Aorta (tissue), 5 donors: ENCODE measurements around the gene CHN2. TPM values are rescaled to one million over a fixed set of nuclear protein-coding genes. Genes with fewer than 3 reads are reported as not detected.

Experiments
- ATAC-seq: fragments of 200-7000 bp; cut with Tn5 transposase; one replicate; pipeline ENCODE4 v1.9.1; 2022; ENCODE audit warnings: moderate library complexity; ENCODE audit not compliant: low FRiP score
- DNase-seq, 2 donors: peaks; one replicate each; pipeline ENCODE4 v3.0.0-alpha.2; 2020
- H3K27ac ChIP-seq, 2 donors: one replicate each; pipeline ENCODE4 v1.5.1; 2013; ENCODE audit warnings: low read length in 2 of 2, mild to moderate bottlenecking in 2 of 2, moderate library complexity in 2 of 2, control low read depth in 1 of 2, inconsistent platforms in 1 of 2, low read depth in 1 of 2
- H3K27me3 ChIP-seq, 2 donors: one replicate each; pipeline ENCODE4 v1.6.1; 2013; ENCODE audit warnings: control low read depth in 1 of 2, low read length in 1 of 2, mild to moderate bottlenecking in 1 of 2, moderate library complexity in 1 of 2; ENCODE audit not compliant: insufficient read depth in 2 of 2, control insufficient read depth in 1 of 2
- H3K36me3 ChIP-seq, 2 donors: one replicate each; pipeline ENCODE4 v1.6.1; 2013; ENCODE audit warnings: control low read depth in 1 of 2, low read length in 1 of 2, mild to moderate bottlenecking in 1 of 2; ENCODE audit not compliant: insufficient read depth in 2 of 2, control insufficient read depth in 1 of 2
- H3K4me1 ChIP-seq, 2 donors: one replicate each; pipeline ENCODE4 v1.6.1; 2013; ENCODE audit warnings: low read length in 2 of 2, control low read depth in 1 of 2, mild to moderate bottlenecking in 1 of 2, moderate library complexity in 1 of 2; ENCODE audit not compliant: insufficient read depth in 2 of 2, control insufficient read depth in 1 of 2
- H3K4me3 ChIP-seq, 2 donors: one replicate each; pipeline ENCODE4 v1.5.1; 2013; ENCODE audit warnings: low read length in 2 of 2, control low read depth in 1 of 2, mild to moderate bottlenecking in 1 of 2
- H3K9me3 ChIP-seq: one replicate; pipeline ENCODE4 v1.6.1; 2013; ENCODE audit warnings: mild to moderate bottlenecking, low read length; ENCODE audit not compliant: control insufficient read depth
- WGBS, 2 donors: extraction: QIAGEN DNeasy Blood & Tissue Kit; methylation state at CpG; one replicate each; pipeline ENCODE4 v1.1.7; 2013; 5-methylcytosine and 5-hydroxymethylcytosine counted together
- intact Hi-C, 2 donors: fragments of 100-400 bp; cut with DNase I; formaldehyde crosslinking; loops; one replicate each; pipeline versions ENCODE4 v1.14.2 to v1.15.0; 2022
- polyA plus RNA-seq, 2 donors: library from polyadenylated mRNA; stranded (reverse); fragments of 200-250 nt; gene quantifications; one replicate each; pipeline ENCODE4 v1.2.3, GENCODE V29; 2013
- total RNA-seq, 2 donors: library from RNA; stranded (reverse); fragmentation: NEBNext Ultra II Directional; extraction: Animal tissue kit (Norgen Biotek cat#: 25700); gene quantifications; one replicate each; pipeline ENCODE4 v1.2.1, GENCODE V29; 2021
- donor health status: healthy with polysubstance abuse.
- donor health status: Bipolar disorder and iron deficiency.
- donor health status: DM: no; HTN: no; CAD: no.
- donor health status: DM: no; HTN: no; CAD: no.
- donor health status: DM: yes; HTN: yes; CAD: no.

Gene CHN2
- total and polyA plus RNA-seq, 4 donors: 0.61 to 23.2 (median 14.8) TPM

- H3K4me3 ChIP-seq: no peak overlapping the region
- WGBS, 2 donors: 87 to 95% methylated on average over 7 of the region's 7 CpGs
- H3K9me3 ChIP-seq: no peaks in the 10 kb centered on the region
- H3K27ac ChIP-seq: no peak overlapping the region
- H3K4me1 ChIP-seq: no peaks in the 10 kb centered on the region
- no peak for DNase-seq
- no peaks in the 10 kb centered on the region for H3K36me3 ChIP-seq
- peaks cover 0 to 4% of the 10 kb centered on the region in 2 donors for H3K27me3 ChIP-seq
- intact Hi-C loops: no loop called here
- ATAC-seq: no peak
These were observed 160.8 kb downstream of the CHN2 start for GRCh38 chr7:29355388-29355787.

GRCh38 chr7:29356631-29357030, 162.1 kb downstream of the CHN2 start:
- Histone ChIP-seq H3K9me3 (no peaks in the 10 kb centered on the region), H3K36me3 (no peaks in the 10 kb centered on the region), H3K4me3 (no peak overlapping the region), H3K27ac (no peak overlapping the region), H3K27me3 (peaks cover 0 to 4% of the 10 kb centered on the region in 2 donors), H3K4me1 (no peaks in the 10 kb centered on the region)
- no peak for DNase-seq
- intact Hi-C loops: no loop called here
- no peak for ATAC-seq
- WGBS, 2 donors: 84 to 94% methylated on average over 9 of the region's 9 CpGs

GRCh38 chr7:29359482-29360093, 165.0 kb downstream of the CHN2 start:
- Histone ChIP-seq H3K4me1 (no peaks in the 10 kb centered on the region), H3K27me3 (peaks cover 0 to under 1% of the 10 kb centered on the region in 2 donors), H3K9me3 (no peaks in the 10 kb centered on the region), H3K27ac (no peak overlapping the region), H3K4me3 (no peak overlapping the region), H3K36me3 (no peaks in the 10 kb centered on the region)
- DNase-seq (no peak), ATAC-seq (no peak)
- intact Hi-C loops: no loop called here
- WGBS, 2 donors: 70 to 81% methylated on average over 4 of the region's 4 CpGs

GRCh38 chr7:29360633-29361625, 166.4 kb downstream of the CHN2 start:
- no peaks in the 10 kb centered on the region for H3K36me3 ChIP-seq
- DNase-seq: no peak
- intact Hi-C loops: no loop called here
- no peaks in the 10 kb centered on the region for H3K4me1 ChIP-seq
- 40 to 44% methylated on average over 13 of the region's 13 CpGs for WGBS, 2 donors
- no peaks in the 10 kb centered on the region for H3K27me3 ChIP-seq
- H3K27ac ChIP-seq: no peak overlapping the region
- no peak for ATAC-seq
- no peak overlapping the region for H3K4me3 ChIP-seq
- no peaks in the 10 kb centered on the region for H3K9me3 ChIP-seq

GRCh38 chr7:29362380-29362779, 167.8 kb downstream of the CHN2 start:
- H3K4me1 ChIP-seq: no peaks in the 10 kb centered on the region
- WGBS, 2 donors: 93 to 97% methylated on average over 2 of the region's 2 CpGs
- no peak overlapping the region for H3K27ac ChIP-seq
- intact Hi-C loops: no loop called here
- no peak overlapping the region for H3K4me3 ChIP-seq
- ATAC-seq (no peak), DNase-seq (no peak)
- no peaks in the 10 kb centered on the region for H3K36me3 ChIP-seq
- H3K27me3 ChIP-seq: no peaks in the 10 kb centered on the region
- H3K9me3 ChIP-seq: no peaks in the 10 kb centered on the region

GRCh38 chr7:29363636-29364425, 169.3 kb downstream of the CHN2 start:
- no peak for DNase-seq
- Histone ChIP-seq H3K27me3 (no peaks in the 10 kb centered on the region), H3K9me3 (no peaks in the 10 kb centered on the region), H3K36me3 (no peaks in the 10 kb centered on the region), H3K4me1 (no peaks in the 10 kb centered on the region), H3K4me3 (no peak overlapping the region), H3K27ac (no peak overlapping the region)
- no peak for ATAC-seq
- intact Hi-C loops: no loop called here
- 96 to 97% methylated on average over 3 of the region's 3 CpGs for WGBS, 2 donors

GRCh38 chr7:29364661-29365060, 170.1 kb downstream of the CHN2 start:
- H3K4me1 ChIP-seq: no peaks in the 10 kb centered on the region
- H3K27me3 ChIP-seq: no peaks in the 10 kb centered on the region
- 87 to 89% methylated on average over 1 of the region's 1 CpG for whole genome bisulfite sequencing, 2 donors
- ATAC-seq: no peak
- no peak overlapping the region for H3K4me3 ChIP-seq
- no peaks in the 10 kb centered on the region for H3K9me3 ChIP-seq
- no peaks in the 10 kb centered on the region for H3K36me3 ChIP-seq
- H3K27ac ChIP-seq: no peak overlapping the region
- DNase-seq: no peak
- intact Hi-C loops: no loop called here

GRCh38 chr7:29365423-29365822, 170.8 kb downstream of the CHN2 start:
- ATAC-seq (no peak), DNase-seq (no peak)
- intact Hi-C loops: no loop called here
- Histone ChIP-seq H3K9me3 (no peaks in the 10 kb centered on the region), H3K4me3 (no peak overlapping the region), H3K27ac (no peak overlapping the region), H3K4me1 (no peaks in the 10 kb centered on the region), H3K36me3 (no peaks in the 10 kb centered on the region), H3K27me3 (no peaks in the 10 kb centered on the region)
- WGBS, 2 donors: 100% methylated on average over 1 of the region's 1 CpG
